ENCODE measurements around the gene LRBA.
"Not testable (repeated sequence)": the region's sequence is repeated elsewhere in the genome, so short reads cannot be mapped to it uniquely, and the experiment has no call there.

The LRBA gene

GRCh38 chr4:150386415-150386814 lies 628.7 kb downstream of the LRBA start:
- not testable (repeated sequence) for DNase-seq

GRCh38 chr4:150385606-150386005 lies 629.5 kb downstream of the LRBA start:
- DNase-seq, result peak; percentile 82

GRCh38 chr4:150384249-150384648 lies 630.8 kb downstream of the LRBA start:
- DNase-seq, result no peak

GRCh38 chr4:150382028-150382427 lies 633.1 kb downstream of the LRBA start:
- no peak for DNase-seq

- DNase-seq, result no peak
Measured at GRCh38 chr4:150381609-150382008, 633.5 kb downstream of the LRBA start.

- DNase-seq, result no peak
Measured at GRCh38 chr4:150381036-150381435, 634.0 kb downstream of the LRBA start.

GRCh38 chr4:150379454-150379853 lies 635.6 kb downstream of the LRBA start:
- no peak for DNase-seq

GRCh38 chr4:150375025-150375424 lies 640.1 kb downstream of the LRBA start:
- no peak for DNase-seq

- no peak for DNase-seq
Measured at GRCh38 chr4:150371869-150372268, 643.2 kb downstream of the LRBA start.

- DNase-seq, result no peak
Measured at GRCh38 chr4:150369434-150370380, 645.4 kb downstream of the LRBA start.

- no peak for DNase-seq
Measured at GRCh38 chr4:150368667-150369066, 646.4 kb downstream of the LRBA start.

- DNase-seq, result peak; percentile 53
Measured at GRCh38 chr4:150367326-150367725, 647.8 kb downstream of the LRBA start.

- peak; percentile 93 for DNase-seq
Measured at GRCh38 chr4:150366487-150366999, 648.5 kb downstream of the LRBA start.

GRCh38 chr4:150363721-150364688 lies 651.1 kb downstream of the LRBA start:
- no peak for DNase-seq

GRCh38 chr4:150358691-150359090 lies 656.4 kb downstream of the LRBA start:
- no peak for DNase-seq

GRCh38 chr4:150357829-150358228 lies 657.3 kb downstream of the LRBA start:
- no peak for DNase-seq

- DNase-seq, result peak; percentile 38
Measured at GRCh38 chr4:150355858-150356455, 659.1 kb downstream of the LRBA start.

GRCh38 chr4:150355418-150355817 lies 659.7 kb downstream of the LRBA start:
- DNase-seq, result no peak

- peak; percentile 47 for DNase-seq
Measured at GRCh38 chr4:150354214-150354796, 660.8 kb downstream of the LRBA start.

- DNase-seq, result no peak
Measured at GRCh38 chr4:150348079-150348478, 667.0 kb downstream of the LRBA start.

GRCh38 chr4:150345207-150345744 lies 669.8 kb downstream of the LRBA start:
- no peak for DNase-seq

- no peak for DNase-seq
Measured at GRCh38 chr4:150343796-150344195, 671.3 kb downstream of the LRBA start.

Data from eye (tissue), 1 donor.